ENCODE results near the gene C1QTNF4. TPM values are rescaled to one million over a fixed set of nuclear protein-coding genes. Genes with fewer than 3 reads are reported as not detected.

Gene C1QTNF4
- total RNA-seq, 4 donors from 2014 or later = 0.68 to 7.8 (median 1.8) TPM

DNA sequence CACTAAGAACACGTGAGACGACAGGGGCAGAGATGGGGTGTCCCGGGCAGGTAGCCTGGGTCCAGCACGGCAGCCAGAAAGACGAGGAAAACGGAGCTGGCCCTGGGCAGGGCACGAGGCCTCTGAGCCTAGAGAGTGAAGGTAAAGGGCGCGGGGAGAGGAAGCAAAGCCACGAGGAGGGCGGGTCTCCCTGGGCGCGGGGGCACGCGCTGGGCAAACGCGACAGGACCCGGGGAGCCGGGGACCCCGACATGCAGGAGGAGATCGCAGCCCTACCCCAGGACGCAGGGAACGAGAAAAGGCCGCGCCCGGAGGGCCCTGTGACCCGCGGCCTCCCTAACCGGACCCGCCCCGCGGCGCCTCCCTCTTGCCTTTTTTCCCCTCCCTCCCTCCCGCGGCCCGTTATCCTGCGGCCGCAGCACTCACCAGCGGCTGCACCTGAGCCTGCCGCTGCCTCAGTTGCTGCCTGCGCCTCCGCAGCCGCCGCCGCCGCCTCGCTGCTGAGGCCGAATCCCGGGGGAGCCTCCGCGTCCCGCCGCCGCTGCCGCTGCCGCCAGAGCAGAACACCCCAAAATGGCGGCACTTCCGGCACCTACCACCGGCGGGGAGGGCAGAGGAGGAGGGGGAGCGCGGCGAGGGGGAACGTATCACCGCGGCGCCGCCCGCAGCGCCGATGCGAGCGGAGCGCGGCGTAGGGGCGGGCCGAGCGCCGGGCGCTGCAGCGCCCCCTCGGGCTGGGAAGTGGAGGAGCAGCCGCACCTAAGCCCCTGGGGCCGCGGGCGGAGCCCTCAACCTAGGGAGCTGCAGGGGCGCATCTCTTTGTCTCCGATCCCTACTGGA, 41.4 kb downstream of the C1QTNF4 start, which contains the start of gene CELF1:
CELF1 (minus strand) TSS at position 567 of the 840 bp plus-strand sequence. CDS start 53,609 bp downstream, outside the sequence.
- Histone ChIP-seq H3K9me3 (no peaks in the 10 kb centered on the region), H3K36me3 (no peaks in the 10 kb centered on the region), H3K27me3 (no peaks in the 10 kb centered on the region), H3K4me3 (peak within 1 kb of the TSS; percentile 77 to 95 (median 94)), H3K27ac (peak within 1 kb of the TSS; percentile 94 to 97 (median 96)), H3K4me1 (peaks cover 11 to 48% (median 22%) of the 10 kb centered on the region in 4 donors)
- DNase-seq = peak; percentile 93
- 0% methylated on average over 65 of the region's 89 CpGs; no CpG with 5 or more reads in 1 of the 2 donors for WGBS, 2 donors (ENCODE audit: low coverage in 1 of 2)
- intact Hi-C loops (cut with DNase I; ENCODE audit: low total_unique reads) (no loop called here), in situ Hi-C loops (cut with MboI; ENCODE audit: low pct_ligation_motif_present in 1 of 4, low pct_unique_long_range_greater_than_20kb in 1 of 4, low sequenced_read_pairs in 3 of 4) (loop anchor here in 1 of 4 donors (25.0 kb wide), 1 partner anchor 90 kb away; no protein-coding TSS in a partner anchor)
- TF ChIP-seq, protein P1, sequence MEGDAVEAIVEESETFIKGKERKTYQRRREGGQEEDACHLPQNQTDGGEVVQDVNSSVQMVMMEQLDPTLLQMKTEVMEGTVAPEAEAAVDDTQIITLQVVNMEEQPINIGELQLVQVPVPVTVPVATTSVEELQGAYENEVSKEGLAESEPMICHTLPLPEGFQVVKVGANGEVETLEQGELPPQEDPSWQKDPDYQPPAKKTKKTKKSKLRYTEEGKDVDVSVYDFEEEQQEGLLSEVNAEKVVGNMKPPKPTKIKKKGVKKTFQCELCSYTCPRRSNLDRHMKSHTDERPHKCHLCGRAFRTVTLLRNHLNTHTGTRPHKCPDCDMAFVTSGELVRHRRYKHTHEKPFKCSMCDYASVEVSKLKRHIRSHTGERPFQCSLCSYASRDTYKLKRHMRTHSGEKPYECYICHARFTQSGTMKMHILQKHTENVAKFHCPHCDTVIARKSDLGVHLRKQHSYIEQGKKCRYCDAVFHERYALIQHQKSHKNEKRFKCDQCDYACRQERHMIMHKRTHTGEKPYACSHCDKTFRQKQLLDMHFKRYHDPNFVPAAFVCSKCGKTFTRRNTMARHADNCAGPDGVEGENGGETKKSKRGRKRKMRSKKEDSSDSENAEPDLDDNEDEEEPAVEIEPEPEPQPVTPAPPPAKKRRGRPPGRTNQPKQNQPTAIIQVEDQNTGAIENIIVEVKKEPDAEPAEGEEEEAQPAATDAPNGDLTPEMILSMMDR (IDR thresholded peaks at IDR 0.05) = peak; percentile 68 to 96 (median 85)
- TF ChIP-seq EP300 (IDR thresholded peaks at IDR 0.05; ENCODE audit: low read depth) (no peak), POLR2A (IDR thresholded peaks at IDR 0.05) (peak; percentile 46), POLR2AphosphoS5 (IDR thresholded peaks at IDR 0.05) (peak; percentile 49 to 90 (median 81))

DNA sequence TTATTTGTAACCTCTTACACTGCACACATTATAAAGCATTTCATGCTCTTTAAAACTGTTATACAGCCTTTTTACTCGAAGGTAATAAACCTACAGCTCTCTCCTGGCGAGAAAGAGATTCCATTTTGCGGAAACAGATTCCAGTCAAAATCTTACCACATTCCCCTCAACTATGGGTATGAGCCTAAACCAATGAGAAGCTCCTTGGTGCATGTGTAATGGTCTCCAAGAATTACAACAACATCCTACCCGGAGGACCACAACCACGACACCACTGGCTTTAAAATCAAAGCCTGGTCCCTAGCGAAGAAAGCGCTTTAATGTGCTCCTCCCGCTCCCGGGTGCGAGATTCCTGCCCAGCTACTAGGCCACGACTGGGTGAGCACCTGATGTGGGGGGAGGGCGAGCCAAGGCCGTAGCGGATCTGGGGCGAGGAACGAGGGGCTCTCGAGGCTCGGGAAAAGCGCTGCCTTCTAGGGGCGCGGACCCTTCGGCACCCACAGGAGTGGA, 42.1 kb downstream of the C1QTNF4 start:
- intact Hi-C loops (cut with DNase I; ENCODE audit: low total_unique reads) (no loop called here), in situ Hi-C loops (cut with MboI; ENCODE audit: low pct_ligation_motif_present in 1 of 4, low pct_unique_long_range_greater_than_20kb in 1 of 4, low sequenced_read_pairs in 3 of 4) (loop anchor here in 1 of 4 donors (25.0 kb wide), 1 partner anchor 90 kb away; no protein-coding TSS in a partner anchor)
- no peaks in the 10 kb centered on the region for H3K27me3 ChIP-seq
- H3K27ac ChIP-seq = peak overlapping the region; percentile 94 to 97 (median 96)
- H3K9me3 ChIP-seq = no peaks in the 10 kb centered on the region
- H3K4me3 ChIP-seq = peak overlapping the region; percentile 77 to 95 (median 94)
- TF ChIP-seq POLR2A (IDR thresholded peaks at IDR 0.05) = no peak
- no peak for TF ChIP-seq POLR2AphosphoS5 (IDR thresholded peaks at IDR 0.05)
- TF ChIP-seq, protein P1 (IDR thresholded peaks at IDR 0.05) = no peak
- no peak for TF ChIP-seq EP300 (IDR thresholded peaks at IDR 0.05; ENCODE audit: low read depth)
- no peak for DNase-seq
- H3K4me1 ChIP-seq = peaks cover 17 to 54% (median 22%) of the 10 kb centered on the region in 4 donors
- no peaks in the 10 kb centered on the region for H3K36me3 ChIP-seq
- 0 to 1% methylated on average over 1 to 22 of the region's 22 CpGs for WGBS, 2 donors (ENCODE audit: low coverage in 1 of 2)

- no peaks in the 10 kb centered on the region for H3K36me3 ChIP-seq
- TF ChIP-seq, protein P1 (IDR thresholded peaks at IDR 0.05) = peak; percentile 20 to 49 (median 25)
- no peak for TF ChIP-seq EP300 (IDR thresholded peaks at IDR 0.05; ENCODE audit: low read depth)
- H3K27ac ChIP-seq = peak overlapping the region; percentile 94 to 97 (median 96)
- H3K4me1 ChIP-seq = peaks cover 19 to 52% (median 22%) of the 10 kb centered on the region in 4 donors
- H3K27me3 ChIP-seq = no peaks in the 10 kb centered on the region
- intact Hi-C loops (cut with DNase I; ENCODE audit: low total_unique reads) = no loop called here
- H3K4me3 ChIP-seq = peak overlapping the region in 2 of 4 donors; percentile 92 to 95
- H3K9me3 ChIP-seq = no peaks in the 10 kb centered on the region
- in situ Hi-C loops (cut with MboI; ENCODE audit: low pct_ligation_motif_present in 1 of 4, low pct_unique_long_range_greater_than_20kb in 1 of 4, low sequenced_read_pairs in 3 of 4) = loop anchor here in 1 of 4 donors (25.0 kb wide), 1 partner anchor 89 kb away; no protein-coding TSS in a partner anchor
- DNase-seq = no peak
Measured at GRCh38 chr11:47551086-47551485, 43.1 kb downstream of the C1QTNF4 start.

Data from transverse colon (tissue), 4 donors.